Measurements from ENCODE around the gene CSMD2.

Gene CSMD2

DNA sequence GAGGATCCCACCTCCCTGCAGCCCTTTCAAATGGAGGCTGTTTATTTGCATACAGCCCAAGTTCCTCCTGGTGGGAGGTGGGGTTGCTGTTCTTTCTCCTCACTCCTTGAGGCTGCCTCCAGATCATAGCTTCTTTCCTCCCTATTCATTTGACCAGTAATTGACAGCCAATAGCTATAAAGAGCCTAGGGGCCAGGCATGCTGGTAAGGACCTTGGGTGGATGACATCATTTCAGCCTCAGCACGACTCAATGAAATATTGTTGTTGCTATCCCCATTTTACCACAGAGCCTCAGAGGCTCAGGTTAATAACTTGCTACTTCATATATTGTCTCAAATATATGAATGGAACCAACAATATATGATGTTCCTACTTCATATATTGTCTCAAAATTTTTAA, 661.5 kb downstream of the CSMD2 start:
- no peak for TF ChIP-seq CTCF (IDR thresholded peaks at IDR 0.05; ENCODE audit: insufficient read depth, missing control alignments)
- FAIRE-seq (no peak), DNase-seq (ENCODE audit: insufficient read length, low spot score) (no peak)

GRCh38 chr1:33502726-33503125, 662.3 kb downstream of the CSMD2 start:
- FAIRE-seq (no peak), DNase-seq (ENCODE audit: insufficient read length, low spot score) (no peak)
- TF ChIP-seq CTCF (IDR thresholded peaks at IDR 0.05; ENCODE audit: insufficient read depth, missing control alignments), result no peak

GRCh38 chr1:33501774-33502173, 663.3 kb downstream of the CSMD2 start:
- FAIRE-seq (no peak), DNase-seq (ENCODE audit: insufficient read length, low spot score) (no peak)
- no peak for TF ChIP-seq CTCF (IDR thresholded peaks at IDR 0.05; ENCODE audit: insufficient read depth, missing control alignments)

- FAIRE-seq, result no peak
- TF ChIP-seq CTCF (IDR thresholded peaks at IDR 0.05; ENCODE audit: insufficient read depth, missing control alignments), result no peak
- DNase-seq (ENCODE audit: insufficient read length, low spot score), result no peak
Measured at GRCh38 chr1:33501309-33501708, 663.7 kb downstream of the CSMD2 start.

GRCh38 chr1:33500547-33500946, 664.5 kb downstream of the CSMD2 start:
- FAIRE-seq (no peak), DNase-seq (ENCODE audit: insufficient read length, low spot score) (no peak)
- no peak for TF ChIP-seq CTCF (IDR thresholded peaks at IDR 0.05; ENCODE audit: insufficient read depth, missing control alignments)

GRCh38 chr1:33497410-33497809, 667.6 kb downstream of the CSMD2 start:
- DNase-seq (ENCODE audit: insufficient read length, low spot score) (no peak), FAIRE-seq (no peak)
- no peak for TF ChIP-seq CTCF (IDR thresholded peaks at IDR 0.05; ENCODE audit: insufficient read depth, missing control alignments)

- DNase-seq (ENCODE audit: insufficient read length, low spot score) (no peak), FAIRE-seq (no peak)
Measured at GRCh38 chr1:33494929-33495328, 670.1 kb downstream of the CSMD2 start.

More at GRCh38 chr1:33494929-33495328, 670.1 kb downstream of the CSMD2 start:
- TF ChIP-seq CTCF (IDR thresholded peaks at IDR 0.05; ENCODE audit: insufficient read depth, missing control alignments), result no peak
